ENCODE results near the gene SEC16B. TPM values are rescaled to one million over a fixed set of nuclear protein-coding genes. Genes with fewer than 3 reads are reported as not detected.

The SEC16B gene
- not detected for total RNA-seq
- 0.05 TPM for polyA plus RNA-seq (2013, experiment 1 of 2)
- 0.08 TPM for polyA plus RNA-seq (2013, experiment 2 of 2)
- 0 to 0.14 (median 0) reads per million in 172 experiments for total RNA-seq

- TF ChIP-seq, protein P1, sequence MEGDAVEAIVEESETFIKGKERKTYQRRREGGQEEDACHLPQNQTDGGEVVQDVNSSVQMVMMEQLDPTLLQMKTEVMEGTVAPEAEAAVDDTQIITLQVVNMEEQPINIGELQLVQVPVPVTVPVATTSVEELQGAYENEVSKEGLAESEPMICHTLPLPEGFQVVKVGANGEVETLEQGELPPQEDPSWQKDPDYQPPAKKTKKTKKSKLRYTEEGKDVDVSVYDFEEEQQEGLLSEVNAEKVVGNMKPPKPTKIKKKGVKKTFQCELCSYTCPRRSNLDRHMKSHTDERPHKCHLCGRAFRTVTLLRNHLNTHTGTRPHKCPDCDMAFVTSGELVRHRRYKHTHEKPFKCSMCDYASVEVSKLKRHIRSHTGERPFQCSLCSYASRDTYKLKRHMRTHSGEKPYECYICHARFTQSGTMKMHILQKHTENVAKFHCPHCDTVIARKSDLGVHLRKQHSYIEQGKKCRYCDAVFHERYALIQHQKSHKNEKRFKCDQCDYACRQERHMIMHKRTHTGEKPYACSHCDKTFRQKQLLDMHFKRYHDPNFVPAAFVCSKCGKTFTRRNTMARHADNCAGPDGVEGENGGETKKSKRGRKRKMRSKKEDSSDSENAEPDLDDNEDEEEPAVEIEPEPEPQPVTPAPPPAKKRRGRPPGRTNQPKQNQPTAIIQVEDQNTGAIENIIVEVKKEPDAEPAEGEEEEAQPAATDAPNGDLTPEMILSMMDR (IDR thresholded peaks at IDR 0.05): no peak
- H3K27me3 ChIP-seq (ENCODE audit: control insufficient read depth in 1 of 2, insufficient read depth in 2 of 2, low read length in 2 of 2): no peaks in the 10 kb centered on the region
- Mint-ChIP-seq H3K4me3 (no peak within 1 kb of the TSS), H3K27me3 (no peaks in the 10 kb centered on the region), H3K27ac (no peak within 1 kb of the TSS), H3K36me3 (ENCODE audit: low read depth) (no peaks in the 10 kb centered on the region), H3K4me1 (ENCODE audit: low read depth) (no peaks in the 10 kb centered on the region), H3K9me3 (no peaks in the 10 kb centered on the region)
- DNase-seq (no peak), ATAC-seq (ENCODE audit: poor library complexity) (no peak)
- H3K4me1 ChIP-seq (ENCODE audit: insufficient read depth, low read length): no peaks in the 10 kb centered on the region
- peaks cover 0 to 13% of the 10 kb centered on the region in 2 experiments for H3K9me3 ChIP-seq (ENCODE audit: control insufficient read depth in 1 of 2, insufficient read depth in 1 of 2, low read length in 2 of 2)
- ChIA-PET CTCF (no interaction called here), POLR2A (no interaction called here)
- no peak within 1 kb of the TSS for H3K27ac ChIP-seq (ENCODE audit: low read depth in 1 of 2, low read length in 2 of 2)
- H3K36me3 ChIP-seq (ENCODE audit: insufficient read depth, low read length): no peaks in the 10 kb centered on the region
- H3K4me3 ChIP-seq (ENCODE audit: low read length): no peak within 1 kb of the TSS
- intact Hi-C loops (cut with DNase I, micrococcal nuclease): no loop called here
Observed at GRCh38 chr1:177969825-177970371, at the start of gene SEC16B. SEC16B (minus strand) TSS chr1:177970058; CDS start chr1:177967981, 2,077 bp downstream.

- Histone ChIP-seq H3K4me1 (ENCODE audit: insufficient read depth, low read length) (no peaks in the 10 kb centered on the region), H3K36me3 (ENCODE audit: insufficient read depth, low read length) (no peaks in the 10 kb centered on the region), H3K27me3 (ENCODE audit: control insufficient read depth in 1 of 2, insufficient read depth in 2 of 2, low read length in 2 of 2) (no peaks in the 10 kb centered on the region), H3K9me3 (ENCODE audit: control insufficient read depth in 1 of 2, insufficient read depth in 1 of 2, low read length in 2 of 2) (no peaks in the 10 kb centered on the region), H3K27ac (ENCODE audit: low read depth in 1 of 2, low read length in 2 of 2) (no peak overlapping the region), H3K4me3 (ENCODE audit: low read length) (no peak overlapping the region)
- Mint-ChIP-seq H3K36me3 (ENCODE audit: low read depth) (no peaks in the 10 kb centered on the region), H3K27ac (no peak overlapping the region), H3K27me3 (peaks cover 15% of the 10 kb centered on the region), H3K4me3 (no peak overlapping the region), H3K9me3 (peaks cover 11% of the 10 kb centered on the region), H3K4me1 (ENCODE audit: low read depth) (no peaks in the 10 kb centered on the region)
- no peak for DNase-seq
- TF ChIP-seq, protein P1 (IDR thresholded peaks at IDR 0.05): no peak
- ATAC-seq (ENCODE audit: poor library complexity): no peak
- intact Hi-C loops (cut with DNase I, micrococcal nuclease): no loop called here
- ChIA-PET CTCF (no interaction called here), POLR2A (no interaction called here)
Observed at GRCh38 chr1:178019622-178020021, 49.8 kb upstream of the SEC16B start.

GRCh38 chr1:178019208-178019607 lies 49.4 kb upstream of the SEC16B start:
- ATAC-seq (ENCODE audit: poor library complexity): no peak
- Mint-ChIP-seq H3K27me3 (peaks cover 15% of the 10 kb centered on the region), H3K4me3 (no peak overlapping the region), H3K36me3 (ENCODE audit: low read depth) (no peaks in the 10 kb centered on the region), H3K27ac (no peak overlapping the region), H3K9me3 (peaks cover 11% of the 10 kb centered on the region), H3K4me1 (ENCODE audit: low read depth) (no peaks in the 10 kb centered on the region)
- ChIA-PET CTCF (no interaction called here), POLR2A (no interaction called here)
- TF ChIP-seq, protein P1 (IDR thresholded peaks at IDR 0.05): no peak
- H3K36me3 ChIP-seq (ENCODE audit: insufficient read depth, low read length): no peaks in the 10 kb centered on the region
- no peaks in the 10 kb centered on the region for H3K27me3 ChIP-seq (ENCODE audit: control insufficient read depth in 1 of 2, insufficient read depth in 2 of 2, low read length in 2 of 2)
- intact Hi-C loops (cut with DNase I, micrococcal nuclease): no loop called here
- DNase-seq: no peak
- no peaks in the 10 kb centered on the region for H3K4me1 ChIP-seq (ENCODE audit: insufficient read depth, low read length)
- no peak overlapping the region for H3K27ac ChIP-seq (ENCODE audit: low read depth in 1 of 2, low read length in 2 of 2)
- no peak overlapping the region for H3K4me3 ChIP-seq (ENCODE audit: low read length)
- no peaks in the 10 kb centered on the region for H3K9me3 ChIP-seq (ENCODE audit: control insufficient read depth in 1 of 2, insufficient read depth in 1 of 2, low read length in 2 of 2)
